DND-41 (cell line): ENCODE data around the gene RANBP17.

Experiments used
- CTCF ChIP-seq: IDR thresholded peaks from 2 replicates; pipeline ENCODE4 v1.5.1; 2012; ENCODE audit warnings: borderline replicate concordance, low read length, moderate library complexity, mild to moderate bottlenecking; ENCODE audit not compliant: poor library complexity, severe bottlenecking; ENCODE audit errors: extremely low read depth
- EZH2 ChIP-seq: IDR thresholded peaks from 3 replicates; pipeline ENCODE4 v1.6.1; 2012; ENCODE audit warnings: borderline replicate concordance, low read depth, mild to moderate bottlenecking, moderate library complexity, low read length, inconsistent platforms; ENCODE audit not compliant: severe bottlenecking

GRCh38 chr5:171074747-171075146, 212.9 kb downstream of the RANBP17 start:
- TF ChIP-seq CTCF (no peak), EZH2 (no peak)
